ENCODE measurements around the gene C2orf72. TPM values are rescaled to one million over a fixed set of nuclear protein-coding genes. Genes with fewer than 3 reads are reported as not detected.

Gene C2orf72
- total and polyA plus RNA-seq, 2 of the 13 experiments (the other 11 are each of a cell fraction or from before 2014, with no cell fraction given), result 147 to 203 TPM

GRCh38 chr2:231047274-231047922 lies 10.1 kb downstream of the C2orf72 start (continued):
- peak; percentile 93 for TF ChIP-seq FUBP1 (CRISPR knock-in tag; IDR thresholded peaks at IDR 0.05; ENCODE audit: borderline replicate concordance)
- TF ChIP-seq ZNF615 (CRISPR knock-in tag; IDR thresholded peaks at IDR 0.05; ENCODE audit: borderline replicate concordance), result no peak
- no peak for TF ChIP-seq AHDC1 (CRISPR knock-in tag; IDR thresholded peaks at IDR 0.05; ENCODE audit: borderline replicate concordance)
- no peak for TF ChIP-seq ZNF326 (CRISPR knock-in tag; IDR thresholded peaks at IDR 0.05; ENCODE audit: borderline replicate concordance)
- TF ChIP-seq ZNF331 (CRISPR knock-in tag; IDR thresholded peaks at IDR 0.05), result no peak; the same call in 1 of the 2 replicates
- no peak for TF ChIP-seq ZNF7 (CRISPR knock-in tag; IDR thresholded peaks at IDR 0.05)
- TF ChIP-seq ZBED4 (CRISPR knock-in tag; IDR thresholded peaks at IDR 0.05; ENCODE audit: borderline replicate concordance), result no peak
- peak; percentile 65; the same call in 1 of the 2 replicates for TF ChIP-seq ZNF232 (CRISPR knock-in tag; IDR thresholded peaks at IDR 0.05; ENCODE audit: borderline replicate concordance)
- TF ChIP-seq ZBTB7B (CRISPR knock-in tag; IDR thresholded peaks at IDR 0.05), result 0 out of 2 replicates have a peak, but pooled peaks have one; percentile 57
- TF ChIP-seq ZBTB34 (CRISPR knock-in tag; IDR thresholded peaks at IDR 0.05), result peak; percentile 21; the same call in 1 of the 2 replicates
- no peak; the same call in 1 of the 2 replicates for TF ChIP-seq ZNF747 (CRISPR knock-in tag; IDR thresholded peaks at IDR 0.05; ENCODE audit: borderline replicate concordance)
- TF ChIP-seq HNRNPUL1 (IDR thresholded peaks at IDR 0.05; ENCODE audit: low read depth, low read length), result no peak
- peak; percentile 58; the same call in 1 of the 2 replicates for TF ChIP-seq ZFP90 (CRISPR knock-in tag; IDR thresholded peaks at IDR 0.05; ENCODE audit: borderline replicate concordance)

Measured in HepG2 (cell line).